OCI-LY1 (cell line): ENCODE results near the gene PDE2A.

Experiments
- CTCF ChIP-seq: fragments of 200-600 bp; sonication (generic), shearing (Covaris generic); IDR thresholded peaks from 2 replicates; pipeline ENCODE4 v1.5.1; 2017; ENCODE audit warnings: mild to moderate bottlenecking, antibody characterized with exemption, low read length, moderate library complexity, mixed read lengths
- EZH2 ChIP-seq: fragments of 200-600 bp; sonication (generic), shearing (Covaris generic); IDR thresholded peaks from 2 replicates; pipeline ENCODE4 v1.8.0; 2017; ENCODE audit warnings: borderline replicate concordance, mixed run types, mild to moderate bottlenecking, antibody characterized with exemption, low read length, moderate library complexity, mixed read lengths

- TF ChIP-seq CTCF, result no peak
- no peak for TF ChIP-seq EZH2
Measured at GRCh38 chr11:72720784-72721183, 46.6 kb upstream of the PDE2A start.
